GM19395 (cell line): ENCODE results near the gene HSP90AA1.
"Not testable (repeated sequence)": the region's sequence is repeated elsewhere in the genome, so short reads cannot be mapped to it uniquely, and the experiment has no call there.

Experiments
- ATAC-seq: cut with Tn5 transposase; IDR thresholded peaks from one replicate; pipeline ENCODE4 v1.9.1; 2021; ENCODE audit warnings: mild to moderate bottlenecking, moderate library complexity; ENCODE audit not compliant: unreplicated experiment

The HSP90AA1 gene

GRCh38 chr14:102074415-102074964 is 12.4 kb downstream of the HSP90AA1 start:
- no peak for ATAC-seq

DNA sequence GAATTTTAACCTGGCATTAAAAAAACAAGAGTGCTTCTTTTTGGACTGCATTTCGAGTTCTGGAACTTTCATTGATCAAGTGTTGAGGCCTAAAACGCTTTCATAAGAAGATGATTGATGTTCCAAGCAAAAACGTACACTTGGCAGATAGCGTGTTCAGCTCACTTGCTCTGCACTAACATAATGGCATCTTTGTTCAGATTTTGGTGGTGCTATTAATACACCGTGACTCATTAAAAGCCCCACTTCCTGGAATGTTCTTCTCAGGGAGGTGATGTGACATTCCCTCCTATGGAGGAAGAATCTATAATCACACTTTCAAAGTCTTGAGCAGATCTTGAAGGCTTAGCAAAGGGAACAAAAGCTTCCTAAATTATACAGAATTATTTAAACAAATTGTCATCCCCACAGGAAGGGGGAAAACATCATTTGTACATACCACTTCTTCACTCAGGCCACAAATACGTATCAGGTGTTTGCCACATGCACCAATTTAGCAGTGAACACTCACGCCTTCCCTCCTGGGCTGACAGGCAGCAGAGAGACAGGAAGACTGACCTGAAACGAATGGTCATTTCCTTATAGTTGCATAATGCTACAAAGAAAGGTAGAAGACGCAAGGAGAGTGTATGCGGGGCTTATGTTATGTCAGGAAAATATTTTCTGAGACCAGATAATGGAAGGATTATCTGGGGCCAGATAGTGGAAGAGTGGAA is 15.4 kb downstream of the HSP90AA1 start:
- ATAC-seq = no peak

DNA sequence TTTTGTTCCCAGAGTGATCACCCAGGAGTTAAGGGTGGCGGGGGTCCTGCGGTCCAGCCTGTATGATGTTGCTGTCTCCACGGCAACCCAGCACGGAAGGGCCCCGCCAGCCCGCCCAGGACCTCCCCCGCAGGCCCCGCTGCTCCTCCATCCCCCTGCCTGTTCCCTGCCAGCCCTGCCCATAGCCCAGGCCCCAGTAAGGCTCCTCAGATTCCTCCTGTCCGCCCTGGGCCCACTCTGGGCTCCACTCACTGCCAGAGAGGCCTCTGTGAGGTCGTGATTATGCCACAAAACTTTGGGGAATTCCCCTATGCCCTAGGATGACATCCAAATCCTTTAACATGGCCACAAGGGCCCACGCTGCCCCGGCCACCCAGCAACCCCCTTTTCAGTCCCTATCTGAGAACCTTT is 20.8 kb downstream of the HSP90AA1 start:
- no peak for ATAC-seq

DNA sequence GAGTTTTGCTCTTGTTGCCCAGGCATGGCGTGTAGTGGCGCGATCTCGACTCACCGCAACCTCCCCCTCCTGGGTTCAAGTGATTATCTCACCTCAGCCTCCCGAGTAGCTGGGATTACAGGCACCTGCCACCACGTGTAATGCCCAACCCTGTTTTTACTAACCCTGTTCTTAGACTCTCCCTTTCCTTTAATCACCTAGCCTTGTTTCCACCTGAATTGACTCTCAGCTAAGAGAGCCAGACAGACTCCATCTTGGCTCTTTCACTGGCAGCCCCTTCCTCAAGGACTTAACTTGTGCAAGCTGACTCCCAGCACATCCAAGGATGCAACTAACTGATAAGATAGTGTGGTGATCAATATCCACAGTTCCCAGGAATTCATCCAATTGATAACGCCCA is 22.3 kb downstream of the HSP90AA1 start:
- ATAC-seq = not testable (repeated sequence)

DNA sequence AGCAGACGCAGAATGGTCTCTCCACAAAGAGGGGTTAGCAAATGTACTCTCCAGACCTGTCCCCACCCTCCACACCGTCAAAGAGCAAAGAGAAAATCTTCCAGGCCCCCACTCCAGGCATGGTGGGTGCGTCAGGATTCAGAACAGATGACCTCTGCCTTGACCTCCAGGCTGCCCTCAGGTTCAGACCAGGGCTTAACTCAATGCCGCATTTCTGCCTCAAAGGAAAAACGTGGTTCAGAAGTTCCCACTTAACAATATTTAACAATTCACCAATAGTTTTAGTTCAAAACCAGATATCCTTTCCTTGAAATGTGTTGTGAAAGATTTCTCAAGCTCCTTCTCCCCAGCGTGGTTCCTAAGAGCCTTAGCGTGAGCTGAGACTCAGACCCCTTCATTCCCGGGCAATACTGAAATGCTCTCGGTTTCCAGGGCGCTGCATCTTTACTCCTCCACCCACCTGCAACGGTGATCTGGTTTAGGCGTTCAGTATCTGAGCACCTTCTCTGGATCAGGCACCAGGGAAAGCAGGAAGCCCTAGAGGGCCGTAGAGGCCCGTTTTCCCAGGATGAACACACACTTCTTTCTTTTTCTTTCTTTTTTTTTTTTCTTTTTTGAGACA is 22.9 kb downstream of the HSP90AA1 start:
- no peak for ATAC-seq

- ATAC-seq = no peak
Measured at GRCh38 chr14:102063109-102063807, 23.6 kb downstream of the HSP90AA1 start.

DNA sequence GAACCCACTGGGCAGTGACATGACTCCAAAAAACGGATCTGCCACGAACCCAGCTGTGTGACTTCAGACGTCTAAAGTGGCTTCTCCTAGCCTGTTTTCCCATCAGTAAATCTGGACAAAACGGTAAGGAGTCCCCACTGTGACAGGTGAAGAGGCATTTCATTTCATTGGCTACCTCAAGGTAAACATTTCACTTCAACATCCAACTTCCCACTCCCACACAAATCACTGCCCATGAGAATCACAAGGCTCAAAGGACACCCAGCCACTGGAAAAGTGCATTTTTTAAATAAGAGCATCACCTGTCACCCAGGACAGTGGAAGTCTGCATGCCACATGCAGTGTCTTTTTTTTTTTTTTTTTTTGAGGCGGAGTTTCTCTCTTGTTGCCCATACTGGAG is 27.9 kb downstream of the HSP90AA1 start:
- ATAC-seq = no peak

GRCh38 chr14:102058146-102058545 is 28.7 kb downstream of the HSP90AA1 start:
- ATAC-seq = no peak

DNA sequence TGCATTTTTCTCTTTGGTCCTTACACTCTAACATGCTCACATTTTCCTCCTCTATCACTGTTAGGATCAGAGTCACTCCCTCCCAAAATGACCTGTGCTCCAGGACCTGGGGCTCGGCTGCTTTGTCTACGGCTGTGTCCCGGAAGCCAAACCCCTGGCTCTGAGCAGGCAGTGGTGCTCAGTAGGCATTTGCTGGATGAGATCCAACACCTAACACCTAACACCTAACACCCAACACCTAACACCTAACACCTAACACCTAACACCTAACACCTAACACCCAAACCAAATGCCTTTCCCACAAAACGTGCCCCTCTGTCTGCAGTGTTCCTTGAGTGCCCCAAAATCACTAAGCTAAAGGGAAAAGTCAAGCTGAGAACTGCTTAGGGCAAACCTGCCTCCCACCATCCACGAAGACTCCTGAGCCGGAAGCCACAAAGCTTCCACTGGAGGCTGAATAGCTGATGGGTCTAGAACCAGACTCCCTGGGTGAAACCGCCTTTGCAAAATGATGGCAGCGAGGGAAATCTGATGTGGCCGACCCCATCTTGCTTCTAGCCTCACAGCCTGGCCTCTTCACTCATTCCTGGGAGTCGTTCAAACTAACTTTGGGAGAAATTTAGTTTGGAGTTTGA is 29.2 kb downstream of the HSP90AA1 start:
- ATAC-seq = no peak

DNA sequence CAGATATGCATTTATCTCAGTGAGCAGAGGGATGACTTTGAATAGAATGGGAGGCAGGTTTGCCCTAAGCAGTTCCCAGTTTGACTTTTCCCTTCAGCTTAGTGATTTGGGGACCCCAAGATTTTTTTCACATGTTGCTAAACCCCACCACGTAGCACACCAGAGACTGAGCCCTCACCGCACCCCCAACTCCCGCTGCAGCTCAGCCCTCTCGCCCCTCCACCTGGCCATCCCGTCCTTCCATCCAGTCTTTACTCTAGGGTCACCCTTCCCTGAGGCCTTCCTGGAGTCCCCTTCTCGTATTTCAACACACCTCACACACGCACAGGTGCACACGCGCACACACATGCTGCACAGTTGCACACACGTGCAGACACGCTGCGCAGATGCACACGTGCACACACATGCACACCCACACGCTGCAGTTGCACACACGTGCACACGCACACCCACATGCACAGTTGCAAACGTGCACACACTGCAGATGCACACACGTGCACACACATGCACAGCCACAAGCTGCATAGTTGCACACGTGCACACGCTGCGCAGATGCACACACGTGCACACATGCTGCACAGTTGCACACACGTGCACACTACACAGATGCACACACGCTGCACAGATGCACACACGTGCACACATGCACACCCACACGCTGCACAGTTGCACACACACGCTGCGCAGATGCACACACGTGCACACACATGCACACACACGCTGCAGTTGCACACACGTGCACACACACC is 30.0 kb downstream of the HSP90AA1 start:
- no peak for ATAC-seq

GRCh38 chr14:102055181-102055901 is 31.5 kb downstream of the HSP90AA1 start:
- no peak for ATAC-seq

DNA sequence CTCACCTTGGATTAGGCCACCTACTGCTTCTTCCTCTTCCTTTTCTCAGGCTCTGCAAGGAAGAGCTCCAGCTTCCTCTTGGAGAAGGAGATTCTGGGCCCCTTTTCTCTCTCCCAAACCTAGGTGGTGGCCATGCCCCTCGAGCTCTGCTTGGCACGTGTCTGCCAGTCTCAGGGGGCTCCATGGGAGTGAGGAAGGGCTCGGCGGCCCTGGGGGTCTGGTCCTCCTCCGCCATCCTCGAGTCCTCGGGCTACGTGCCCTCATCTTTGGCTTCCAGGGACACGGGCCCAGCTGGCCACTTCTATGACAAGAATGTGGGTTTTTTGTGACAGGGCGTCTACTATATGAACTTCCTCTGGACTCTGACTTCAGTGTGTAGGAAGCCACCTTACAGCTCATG is 34.3 kb downstream of the HSP90AA1 start:
- ATAC-seq = no peak

DNA sequence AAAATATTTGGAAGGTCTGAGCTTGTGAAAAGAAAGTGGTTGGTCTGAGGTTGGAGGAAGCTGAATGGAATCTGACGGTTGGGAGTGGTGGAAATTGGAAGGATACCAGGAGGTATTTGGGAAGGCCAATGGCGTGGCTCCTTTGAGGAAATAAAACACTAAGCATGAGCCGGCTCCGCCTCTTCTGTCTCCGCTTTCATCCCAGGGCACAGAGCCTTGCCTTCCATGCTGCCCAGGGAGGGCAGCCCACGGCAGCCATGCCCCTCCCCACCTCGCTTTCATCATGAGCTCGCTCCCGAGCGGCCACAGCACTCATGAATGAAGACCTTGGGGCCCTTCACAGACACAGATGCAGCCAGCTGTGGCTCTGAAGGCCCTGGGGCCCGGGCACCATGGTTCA is 36.2 kb downstream of the HSP90AA1 start:
- ATAC-seq = no peak

DNA sequence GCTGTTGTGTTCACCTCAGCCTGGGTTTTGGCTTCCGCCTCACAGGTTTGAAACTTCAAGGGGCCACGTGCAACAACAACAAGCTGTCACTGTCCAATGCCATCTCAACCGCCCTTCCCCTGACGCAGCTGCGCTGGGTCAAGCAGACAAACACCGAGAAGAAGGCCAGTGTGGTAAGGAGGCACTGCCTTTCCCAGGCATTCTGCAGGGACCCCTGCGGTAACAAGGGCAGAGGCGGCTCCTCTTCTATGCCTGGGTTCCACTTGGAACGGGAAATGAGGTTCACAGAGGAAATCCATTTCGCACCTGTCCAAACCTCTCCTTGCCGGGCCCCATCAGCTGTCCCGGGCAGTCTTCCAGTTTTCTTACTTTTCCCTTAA is 36.8 kb downstream of the HSP90AA1 start:
- no peak for ATAC-seq

DNA sequence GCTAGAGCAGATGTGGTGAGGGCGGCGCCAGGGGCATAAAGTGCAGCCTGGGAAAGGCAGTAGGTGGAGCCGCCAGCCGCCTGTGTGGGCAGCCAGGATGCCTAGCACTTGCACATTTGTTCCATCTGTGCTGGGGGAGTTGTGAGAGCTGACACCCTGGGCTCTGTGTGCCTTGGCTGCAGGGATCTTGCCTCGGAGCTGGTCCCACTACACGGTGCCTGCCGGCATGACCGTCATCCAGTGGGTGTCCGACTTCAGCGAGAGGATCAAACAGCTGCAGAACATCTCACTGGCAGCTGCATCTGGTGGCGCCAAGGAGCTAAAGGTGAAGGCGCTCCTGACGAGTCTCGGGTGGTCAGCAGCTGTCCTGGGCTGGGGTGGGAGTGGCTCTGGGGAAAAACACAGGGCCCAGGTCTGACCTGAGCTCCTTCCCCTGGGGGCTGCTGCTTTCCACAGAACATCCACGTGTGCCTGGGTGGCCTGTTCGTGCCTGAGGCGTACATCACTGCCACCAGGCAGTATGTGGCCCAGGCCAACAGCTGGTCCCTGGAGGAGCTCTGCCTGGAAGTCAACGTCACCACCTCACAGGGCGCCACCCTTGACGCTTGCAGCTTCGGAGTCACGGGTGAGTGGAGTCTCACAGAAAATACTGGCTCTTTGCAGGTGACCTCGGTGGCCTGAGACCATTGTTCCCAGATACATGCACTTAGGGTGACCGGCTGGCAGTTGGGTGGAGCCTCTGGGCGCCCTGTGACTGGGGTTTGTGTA is 37.4 kb downstream of the HSP90AA1 start:
- no peak for ATAC-seq

GRCh38 chr14:102047808-102048540 is 38.9 kb downstream of the HSP90AA1 start:
- ATAC-seq = no peak

DNA sequence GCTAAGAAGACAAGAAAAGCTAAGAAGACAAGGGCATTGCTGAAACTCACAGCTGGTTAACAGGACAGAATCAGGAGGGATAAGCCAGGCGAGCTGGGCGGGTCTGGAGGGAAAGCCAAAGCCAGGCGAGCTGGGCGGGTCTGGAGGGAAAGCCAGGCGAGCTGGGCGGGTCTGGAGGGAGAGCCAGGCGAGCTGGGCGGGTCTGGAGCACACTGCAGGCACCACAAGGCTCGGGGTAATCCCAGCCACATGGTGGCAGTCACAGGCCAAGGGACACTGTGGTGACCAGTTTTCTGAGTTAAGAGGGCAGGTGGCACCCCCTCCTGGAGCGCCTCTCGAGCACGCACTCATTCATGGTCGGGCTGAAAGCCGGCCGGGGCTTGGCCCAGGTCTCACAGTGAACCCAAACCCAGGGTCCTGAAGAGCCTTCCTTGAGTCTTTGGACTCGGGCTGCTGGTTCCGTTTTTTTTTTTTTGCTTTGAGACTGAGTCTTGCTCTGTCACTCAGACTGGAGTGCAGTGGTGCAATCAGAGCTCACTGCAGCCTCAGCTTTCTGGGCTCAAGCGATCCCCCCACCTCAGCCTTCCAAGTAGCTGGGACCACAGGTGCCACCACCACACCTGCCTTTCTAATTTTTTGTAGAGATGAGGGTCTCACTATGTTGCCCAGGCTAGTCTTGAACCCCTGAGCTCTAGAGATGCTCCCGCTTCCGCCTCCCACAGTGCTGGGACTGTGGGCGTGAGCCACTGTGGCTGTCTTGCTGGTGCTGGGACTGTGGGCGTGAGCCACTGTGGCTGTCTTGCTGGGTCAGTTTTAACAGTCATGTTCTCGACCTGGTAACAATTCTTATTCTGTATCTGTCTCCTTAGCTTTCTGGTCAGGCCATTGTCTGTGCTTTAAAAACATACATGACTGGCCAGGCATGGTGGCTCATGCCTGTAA is 40.2 kb downstream of the HSP90AA1 start:
- no peak for ATAC-seq

- no peak for ATAC-seq
Measured at GRCh38 chr14:102044566-102044965, 42.3 kb downstream of the HSP90AA1 start.
